NOMO-1 treated with dmso at 0.1 percent for 144 hours (cell line): ENCODE measurements around the gene PTPRK.

ENCODE experiments used
- DNase-seq: peaks from one replicate; lab custom pipeline; 2025; ENCODE audit not compliant: unreplicated experiment; lab: John Stamatoyannopoulos, UW

Gene PTPRK

DNA sequence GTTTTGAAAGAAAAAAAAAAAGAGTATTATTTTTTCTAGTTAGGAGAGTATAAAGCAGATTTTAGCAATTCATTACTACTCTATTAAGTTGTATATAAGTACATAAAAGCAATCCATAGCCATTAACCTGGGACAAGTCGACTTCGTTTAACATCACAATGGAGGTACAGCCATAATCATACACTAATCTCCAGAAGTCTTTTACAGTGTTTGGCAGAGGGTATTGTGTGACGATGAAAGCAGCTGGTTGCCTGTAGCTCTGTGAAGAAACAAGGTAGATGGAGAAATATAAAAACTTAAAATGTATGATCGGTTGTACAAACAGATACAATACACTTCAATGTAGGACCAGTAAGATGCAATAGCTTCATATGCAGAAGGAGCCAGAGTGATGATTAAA lies 543.6 kb downstream of the PTPRK start:
- DNase-seq, result no peak

DNA sequence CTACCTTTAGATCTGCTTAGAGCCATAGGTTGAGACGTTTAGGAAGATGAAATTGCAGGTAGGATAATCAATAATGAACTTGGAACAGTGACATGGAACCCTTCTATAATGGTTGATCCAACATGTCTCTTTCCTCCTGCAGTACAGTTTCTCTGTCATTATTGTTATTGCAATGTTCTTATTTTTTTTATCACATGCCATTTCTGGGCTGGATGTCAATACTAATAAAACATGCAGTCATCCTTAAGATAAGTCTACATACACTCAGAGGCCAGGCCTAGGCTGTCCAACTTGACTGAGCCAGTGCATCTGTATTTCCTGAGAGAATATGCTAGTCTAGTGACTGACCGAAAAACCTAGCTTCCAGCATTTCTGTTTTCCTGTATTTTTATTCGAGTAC lies 544.3 kb downstream of the PTPRK start:
- no peak for DNase-seq

DNA sequence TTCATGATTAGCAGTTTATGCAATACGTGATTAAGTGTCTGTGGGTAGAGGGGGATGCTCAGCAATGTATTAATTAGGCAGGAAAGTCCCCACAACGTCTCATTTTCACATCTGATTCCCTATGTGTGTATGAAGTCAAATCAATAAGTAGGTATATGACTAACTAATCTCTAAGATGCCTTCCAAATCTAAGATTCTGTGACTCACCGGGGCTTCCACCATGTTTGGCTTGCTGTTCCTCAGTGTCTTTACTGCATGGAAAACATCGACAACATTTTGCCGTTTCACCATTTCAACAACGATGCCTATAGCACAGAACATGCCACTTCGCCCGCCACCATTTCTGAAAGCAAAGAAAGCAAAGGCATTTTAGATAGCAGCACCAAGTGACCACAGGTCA lies 547.6 kb downstream of the PTPRK start:
- no peak for DNase-seq

- DNase-seq, result no peak
Observed at GRCh38 chr6:127971945-127972391, 548.4 kb downstream of the PTPRK start.

DNA sequence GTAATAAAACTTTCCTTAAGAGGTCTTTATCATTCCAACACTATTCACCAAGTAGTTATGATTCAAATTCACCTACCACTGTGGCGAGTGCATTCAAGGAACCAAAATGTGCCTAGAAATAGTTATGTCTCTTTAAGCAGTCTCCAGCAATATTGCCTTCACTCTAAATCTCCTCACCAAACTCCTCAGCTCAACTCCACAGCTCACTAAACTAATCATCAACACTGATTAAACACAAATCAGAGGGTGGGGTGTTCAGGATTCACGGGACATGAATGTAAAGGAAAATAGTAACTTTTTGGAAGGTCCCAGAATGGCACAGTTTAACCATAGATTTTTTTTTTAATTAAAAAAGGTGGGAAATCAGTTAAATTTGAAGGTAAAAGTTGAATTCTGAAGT lies 549.0 kb downstream of the PTPRK start:
- no peak for DNase-seq

DNA sequence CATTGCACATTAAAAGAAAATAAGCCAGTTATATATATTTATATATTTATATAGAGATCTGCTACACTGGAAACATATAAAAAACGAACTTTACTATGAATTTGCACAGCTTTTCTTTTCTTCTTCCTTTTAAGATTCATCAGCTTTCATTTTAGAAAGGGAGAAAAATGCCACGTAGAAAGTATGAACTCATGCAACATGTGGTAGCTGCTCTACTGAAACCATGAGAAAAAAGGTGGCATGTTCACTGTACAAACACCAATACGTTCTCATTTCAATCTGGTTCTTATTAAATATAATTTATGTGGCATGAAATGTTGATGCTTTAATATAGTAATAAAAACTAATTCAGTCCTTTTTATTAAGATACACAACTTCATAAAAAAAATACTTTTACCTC lies 550.7 kb downstream of the PTPRK start:
- DNase-seq, result no peak

GRCh38 chr6:127968394-127968793 lies 552.0 kb downstream of the PTPRK start:
- DNase-seq, result no peak

DNA sequence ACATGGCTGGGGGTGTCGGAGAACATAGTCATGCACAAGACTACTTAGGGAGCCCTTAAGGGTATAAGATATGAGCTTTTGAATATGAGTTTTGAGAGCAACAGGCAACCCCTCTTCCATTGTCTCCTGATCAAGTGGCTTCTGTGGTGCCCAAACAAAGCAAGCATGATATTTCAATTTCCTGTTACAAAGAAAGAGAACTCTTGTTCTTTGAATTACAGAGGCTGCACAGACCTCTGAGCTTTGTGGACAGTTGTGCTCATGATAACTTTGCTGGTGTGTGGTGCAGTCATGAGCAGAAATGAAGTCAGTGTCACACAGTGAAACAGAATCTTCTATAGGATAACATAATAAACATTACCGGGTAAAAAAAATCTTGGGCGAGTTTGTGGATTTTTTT lies 552.7 kb downstream of the PTPRK start:
- DNase-seq, result no peak

DNA sequence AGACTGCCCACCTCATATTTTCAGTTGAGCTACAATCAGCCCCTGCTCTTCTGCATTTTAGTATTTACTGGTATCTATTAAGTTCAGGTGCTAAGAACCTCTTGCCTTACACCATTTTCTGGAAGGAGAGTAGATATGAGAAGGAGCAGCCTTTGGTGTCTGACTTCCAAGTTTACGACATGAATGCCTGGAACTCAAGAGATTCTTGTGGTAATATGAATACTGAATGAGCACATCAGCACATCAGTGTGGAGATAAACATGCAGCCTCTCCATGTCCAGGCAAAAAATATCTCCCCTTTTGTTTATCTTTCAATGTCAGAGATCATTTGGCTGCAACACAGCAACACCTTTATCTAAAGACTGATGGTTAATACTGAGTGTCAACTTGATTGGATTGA lies 553.8 kb downstream of the PTPRK start:
- no peak for DNase-seq

DNA sequence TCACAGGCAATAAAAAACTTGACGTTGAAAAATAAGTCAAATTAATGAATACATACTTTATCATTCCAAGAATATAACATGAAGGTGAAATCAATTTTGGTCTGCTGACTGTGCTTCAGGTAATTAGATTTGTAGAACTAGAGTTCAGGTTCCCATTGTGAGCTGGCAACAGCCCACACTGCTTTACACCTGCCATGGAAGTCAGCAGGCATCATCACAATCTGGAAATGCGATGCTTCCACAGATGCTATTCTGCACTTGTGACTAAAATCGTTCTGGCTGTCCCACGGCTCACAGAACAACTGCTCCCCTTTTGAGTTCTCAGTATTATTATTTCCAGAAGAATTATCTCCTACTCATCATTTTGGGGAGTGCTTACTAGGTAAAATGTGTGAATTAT lies 556.9 kb downstream of the PTPRK start:
- DNase-seq, result no peak

DNA sequence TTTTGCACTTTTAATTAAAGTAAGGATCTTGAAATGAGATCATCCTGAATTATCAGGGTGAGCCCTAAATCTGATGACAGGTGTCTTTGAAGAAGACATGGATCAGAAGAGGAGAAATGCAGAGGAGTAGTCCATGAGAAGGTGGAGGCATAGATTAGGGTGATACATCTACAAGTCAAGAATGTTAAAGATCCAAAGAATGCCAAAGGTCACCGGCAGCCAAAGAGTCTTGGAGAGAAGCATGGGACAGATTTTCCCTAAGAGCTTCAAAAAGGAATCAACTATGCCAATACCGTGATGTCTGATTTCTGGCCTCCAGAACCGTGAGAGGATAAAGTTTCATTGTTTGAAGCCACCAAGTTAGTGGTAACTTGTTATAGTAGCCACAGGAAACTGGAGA lies 560.5 kb downstream of the PTPRK start:
- DNase-seq, result no peak

DNA sequence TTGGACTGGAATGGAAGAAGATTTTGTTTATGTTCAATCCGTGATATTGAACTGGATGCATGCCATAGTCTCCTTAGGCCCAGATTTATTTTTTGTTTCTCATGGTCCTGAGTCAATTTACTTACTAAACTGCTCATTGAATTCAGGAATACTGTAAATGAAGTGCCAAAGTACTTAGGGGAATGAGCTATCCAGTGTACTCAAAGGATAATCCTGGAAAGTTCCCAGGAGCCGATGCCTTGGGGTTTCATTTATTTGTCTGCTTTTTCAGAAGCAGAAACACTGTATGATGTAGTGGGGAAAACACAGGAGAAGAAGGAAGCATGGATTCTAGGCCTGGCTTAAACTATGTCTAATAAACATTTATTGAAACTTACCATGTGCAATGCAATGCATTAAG lies 563.4 kb downstream of the PTPRK start:
- no peak for DNase-seq

DNA sequence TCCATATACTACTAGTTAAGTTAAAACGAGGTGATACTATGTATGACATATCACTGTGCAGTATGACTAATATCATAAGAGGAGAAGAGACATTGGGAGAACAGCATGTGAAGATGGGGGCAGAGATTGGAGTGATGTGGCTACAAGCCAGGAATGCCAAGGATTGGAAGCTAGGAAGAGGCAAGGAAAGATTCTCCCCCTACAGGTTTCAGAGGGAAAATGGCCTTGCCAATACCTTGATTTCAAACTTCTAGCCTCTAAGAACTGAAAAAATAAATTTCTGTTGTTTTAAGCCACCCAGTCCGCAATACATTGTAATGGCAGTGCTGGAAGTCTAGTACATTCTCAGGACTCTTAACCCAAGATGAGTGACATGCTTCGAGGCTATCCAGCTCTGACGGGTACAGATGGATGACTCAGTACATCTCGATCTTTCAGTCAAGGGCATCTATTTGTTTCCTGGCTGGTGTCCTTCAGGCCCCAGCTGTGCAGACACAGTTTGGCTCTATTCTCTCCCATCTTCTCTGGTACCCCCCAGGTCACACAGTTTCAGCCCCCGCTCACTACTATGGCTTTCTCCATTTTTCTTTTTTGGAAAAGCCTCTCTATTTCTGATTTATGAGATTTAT lies 564.0 kb downstream of the PTPRK start:
- no peak for DNase-seq

DNA sequence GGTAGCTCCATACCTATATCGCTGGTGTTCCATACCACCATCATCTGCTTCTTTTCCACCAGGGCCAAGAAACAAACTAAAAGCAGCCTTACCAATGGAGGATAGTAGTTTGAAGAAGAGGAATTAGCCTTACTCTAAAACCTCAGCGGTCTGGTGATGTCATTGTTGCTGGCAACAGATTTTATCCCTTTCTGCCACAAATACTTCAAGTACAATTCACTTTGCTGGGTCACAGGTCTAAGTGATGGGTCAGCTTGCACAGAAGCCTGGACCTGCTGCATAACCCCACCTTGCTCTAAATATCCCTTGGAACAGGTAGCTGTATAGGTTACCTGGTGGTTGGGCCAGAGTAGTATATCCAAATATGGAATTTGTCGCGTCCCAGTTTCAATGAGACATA lies 566.3 kb downstream of the PTPRK start:
- no peak for DNase-seq

- DNase-seq, result no peak
Observed at GRCh38 chr6:127952831-127953230, 567.6 kb downstream of the PTPRK start.

- no peak for DNase-seq
Observed at GRCh38 chr6:127952176-127952575, 568.2 kb downstream of the PTPRK start.

DNA sequence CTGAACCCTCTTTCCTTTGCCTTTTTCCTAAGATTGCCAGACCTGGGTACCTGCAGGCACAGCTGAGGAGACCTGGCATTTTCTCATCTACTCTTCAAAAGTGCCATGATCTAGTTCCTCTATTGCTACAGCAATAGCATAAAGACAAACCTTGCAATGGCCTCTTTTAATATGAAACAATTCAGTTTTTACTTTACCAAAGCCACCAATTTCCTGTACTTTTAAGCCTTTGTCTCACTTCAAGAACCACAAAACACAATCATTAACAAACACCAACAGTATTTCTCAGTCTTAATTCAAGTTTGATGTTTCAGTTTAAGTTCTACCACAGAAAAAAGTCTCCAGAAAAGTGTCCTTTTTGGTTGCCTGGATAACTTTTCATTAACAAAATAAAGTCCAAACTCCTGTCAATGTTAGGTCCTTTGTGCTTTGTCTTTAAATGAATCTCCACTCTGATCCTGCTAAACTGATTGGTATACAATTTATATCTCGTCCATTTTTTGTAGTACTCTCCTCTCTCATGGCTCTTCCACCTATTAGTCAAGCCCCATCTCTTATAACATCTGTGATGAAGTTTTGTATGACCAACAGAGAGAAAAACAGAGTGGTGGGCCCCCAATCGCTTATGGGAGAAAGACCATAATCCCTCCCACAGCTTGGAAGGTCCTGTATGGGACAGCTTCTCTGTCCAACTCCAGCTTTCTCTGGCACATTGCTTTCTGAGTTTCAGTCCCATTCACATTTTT lies 569.1 kb downstream of the PTPRK start:
- no peak for DNase-seq

- DNase-seq, result peak; percentile 16
Observed at GRCh38 chr6:127950566-127951145, 569.7 kb downstream of the PTPRK start.

DNA sequence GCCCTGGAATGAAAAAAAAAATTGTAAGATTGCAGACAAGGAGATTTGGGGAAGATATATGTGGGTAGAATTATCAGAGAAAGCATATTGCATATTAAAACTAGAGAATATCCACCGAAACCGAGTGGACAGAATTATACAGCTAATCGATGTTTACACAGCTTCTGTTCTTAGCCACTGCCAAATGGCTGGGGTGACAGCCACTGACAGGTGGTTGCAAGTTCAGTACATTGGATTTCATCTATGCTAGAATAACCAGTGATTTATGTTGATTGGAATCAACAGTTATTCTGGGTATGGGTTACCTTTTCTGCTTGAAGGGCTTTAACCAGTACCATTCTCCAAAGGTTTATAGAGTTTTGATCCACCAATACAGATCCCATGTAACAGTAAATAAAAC lies 571.1 kb downstream of the PTPRK start:
- DNase-seq, result no peak

GRCh38 chr6:127946388-127946787 lies 574.0 kb downstream of the PTPRK start:
- no peak for DNase-seq

GRCh38 chr6:127945434-127946097 lies 574.8 kb downstream of the PTPRK start:
- no peak for DNase-seq

GRCh38 chr6:127941228-127941627 lies 579.2 kb downstream of the PTPRK start:
- no peak for DNase-seq
